Stomach (tissue), 4 donors: ENCODE data around the gene RAB17.

Experiments used
- CTCF ChIP-seq, 7 experiments: fragments of 450-650 bp in 4 of 7; fragments of 200-600 bp in 3 of 7; sonication (generic) in 3 of 7; IDR thresholded peaks; one replicate each; pipeline ENCODE4 v1.5.1; 2016 to 2019; ENCODE audit warnings: antibody characterized with exemption in 7 of 7, control low read depth in 2 of 7, mild to moderate bottlenecking in 1 of 7
- EP300 ChIP-seq: sonication (generic); formaldehyde crosslinking; IDR thresholded peaks from one replicate; pipeline ENCODE4 v1.6.1; 2017; ENCODE audit warnings: antibody characterized with exemption
- POLR2A ChIP-seq, 4 donors: fragments of 450-650 bp; IDR thresholded peaks; one replicate each; pipeline ENCODE4 v1.6.1; 2016; ENCODE audit warnings: antibody characterized with exemption in 4 of 4, control low read depth in 2 of 4, mild to moderate bottlenecking in 1 of 4, moderate library complexity in 1 of 4
- POLR2AphosphoS5 ChIP-seq, 3 donors: sonication (generic); formaldehyde crosslinking; IDR thresholded peaks; one replicate each; pipeline ENCODE4 v1.6.1; 2016; ENCODE audit warnings: antibody characterized with exemption in 3 of 3

- TF ChIP-seq CTCF (IDR thresholded peaks at IDR 0.05): no peak
- no peak for TF ChIP-seq POLR2A (IDR thresholded peaks at IDR 0.05)
- TF ChIP-seq POLR2AphosphoS5 (IDR thresholded peaks at IDR 0.05): no peak
- no peak for TF ChIP-seq EP300
These were observed 13.9 kb upstream of the RAB17 start for GRCh38 chr2:237604391-237604790.
